H9 (cell line): ENCODE data around the gene ZNF469. TPM values are rescaled to one million over a fixed set of nuclear protein-coding genes. Genes with fewer than 3 reads are reported as not detected.
A peak's percentile ranks its signal among the peaks of the same experiment; 100 is the strongest.

ENCODE experiments used
- DNase-seq: peaks from one replicate; pipeline ENCODE4 v3.0.0-alpha.2; 2017
- H2AFZ ChIP-seq: one replicate; pipeline ENCODE4 v1.6.1; 2013; ENCODE audit warnings: mild to moderate bottlenecking, low read length, control low read depth, moderate library complexity
- H2AK5ac ChIP-seq: 2 replicates; pipeline ENCODE4 v1.6.1; 2013; ENCODE audit warnings: low read length, control low read depth, mixed read lengths; ENCODE audit not compliant: insufficient read length
- H2BK120ac ChIP-seq: one replicate; pipeline ENCODE4 v1.6.1; 2013; ENCODE audit warnings: low read depth, mild to moderate bottlenecking, low read length, control low read depth, inconsistent platforms; ENCODE audit not compliant: poor library complexity, severe bottlenecking
- H2BK12ac ChIP-seq: 2 replicates; pipeline ENCODE4 v1.6.1; 2013; ENCODE audit warnings: low read length, control low read depth, mixed read lengths, low read depth; ENCODE audit not compliant: insufficient read length
- H2BK15ac ChIP-seq: 2 replicates; pipeline ENCODE4 v1.6.1; 2013; ENCODE audit warnings: low read depth, low read length, control low read depth
- H2BK20ac ChIP-seq: one replicate; pipeline ENCODE4 v1.6.1; 2013; ENCODE audit warnings: low read depth, mild to moderate bottlenecking, low read length, control low read depth, inconsistent platforms; ENCODE audit not compliant: poor library complexity, severe bottlenecking
- H2BK5ac ChIP-seq: 2 replicates; pipeline ENCODE4 v1.6.1; 2013; ENCODE audit warnings: low read length, control low read depth, mixed read lengths; ENCODE audit not compliant: insufficient read length
- H3K14ac ChIP-seq: 2 replicates; pipeline ENCODE4 v1.6.1; 2013; ENCODE audit warnings: low read length, control low read depth; ENCODE audit not compliant: insufficient read depth
- H3K18ac ChIP-seq: 2 replicates; pipeline ENCODE4 v1.6.1; 2013; ENCODE audit warnings: low read depth, mild to moderate bottlenecking, mixed read lengths, low read length, control low read depth; ENCODE audit not compliant: insufficient read length
- H3K23ac ChIP-seq: 2 replicates; pipeline ENCODE4 v1.6.1; 2013; ENCODE audit warnings: low read length, control low read depth, mixed read lengths, low read depth; ENCODE audit not compliant: insufficient read length
- H3K23me2 ChIP-seq: 2 replicates; pipeline ENCODE4 v1.6.1; 2013; ENCODE audit warnings: low read depth, mild to moderate bottlenecking, mixed read lengths, low read length, control low read depth; ENCODE audit not compliant: insufficient read length, poor library complexity, severe bottlenecking
- H3K27ac ChIP-seq: 2 replicates; pipeline ENCODE4 v1.5.1; 2013; ENCODE audit warnings: low read length, control low read depth, mixed read lengths, low read depth; ENCODE audit not compliant: insufficient read length
- H3K27me3 ChIP-seq: 2 replicates; pipeline ENCODE4 v1.6.1; 2013; ENCODE audit warnings: low read length, control low read depth, inconsistent platforms; ENCODE audit not compliant: insufficient read depth
- H3K4ac ChIP-seq: 2 replicates; pipeline ENCODE4 v1.6.1; 2013; ENCODE audit warnings: low read depth, mild to moderate bottlenecking, control low read depth, inconsistent platforms, low read length, moderate library complexity
- H3K4me1 ChIP-seq: 2 replicates; pipeline ENCODE4 v1.6.1; 2013; ENCODE audit warnings: low read length, control low read depth, inconsistent platforms; ENCODE audit not compliant: insufficient read depth
- H3K4me2 ChIP-seq: 2 replicates; pipeline ENCODE4 v1.6.1; 2013; ENCODE audit warnings: low read length, control low read depth, mixed read lengths; ENCODE audit not compliant: insufficient read length, insufficient read depth
- H3K56ac ChIP-seq: 2 replicates; pipeline ENCODE4 v1.6.1; 2013; ENCODE audit warnings: low read depth, mild to moderate bottlenecking, mixed read lengths, low read length, control low read depth; ENCODE audit not compliant: insufficient read length
- H3K79me1 ChIP-seq: 2 replicates; pipeline ENCODE4 v1.6.1; 2013; ENCODE audit warnings: low read depth, mild to moderate bottlenecking, moderate library complexity, low read length, control low read depth, inconsistent platforms; ENCODE audit not compliant: insufficient read depth, poor library complexity, severe bottlenecking
- H3K79me2 ChIP-seq: 2 replicates; pipeline ENCODE4 v1.6.1; 2013; ENCODE audit warnings: low read length, control low read depth, inconsistent platforms; ENCODE audit not compliant: insufficient read depth
- H3K9ac ChIP-seq: 2 replicates; pipeline ENCODE4 v1.6.1; 2013; ENCODE audit warnings: low read length, control low read depth, mixed read lengths; ENCODE audit not compliant: insufficient read length; ENCODE audit errors: extremely low read depth
- H3K9me3 ChIP-seq: one replicate; pipeline ENCODE4 v1.6.1; 2013; ENCODE audit warnings: low read depth, low read length, inconsistent platforms; ENCODE audit not compliant: control insufficient read depth
- H3T11ph ChIP-seq: one replicate; pipeline ENCODE4 v1.6.1; 2013; ENCODE audit warnings: mild to moderate bottlenecking, low read length, control low read depth, inconsistent platforms
- H4K20me1 ChIP-seq: one replicate; pipeline ENCODE4 v1.6.1; 2013; ENCODE audit not compliant: control insufficient read depth, insufficient read length, insufficient read depth
- H4K5ac ChIP-seq: 2 replicates; pipeline ENCODE4 v1.6.1; 2013; ENCODE audit warnings: low read depth, mild to moderate bottlenecking, mixed read lengths, low read length, control low read depth; ENCODE audit not compliant: insufficient read length
- H4K8ac ChIP-seq: replicated peaks from 2 replicates; pipeline ENCODE4 v1.6.1; 2013; ENCODE audit warnings: low read length, control low read depth, mixed read lengths, low read depth; ENCODE audit not compliant: insufficient read length
- H4K91ac ChIP-seq: 2 replicates; pipeline ENCODE4 v1.6.1; 2013; ENCODE audit warnings: low read depth, mild to moderate bottlenecking, moderate library complexity, mixed read lengths, low read length, control low read depth; ENCODE audit not compliant: insufficient read length
- H3K27ac Mint-ChIP-seq, 3 experiments: 2 replicates in 2 of 3; 3 replicates in 1 of 3; pipeline ENCODE4 v1.8.0; 2020 to 2021; ENCODE audit warnings: mixed read lengths in 3 of 3, mild to moderate bottlenecking in 1 of 3, moderate library complexity in 1 of 3
- H3K27me3 Mint-ChIP-seq: 2 replicates; pipeline ENCODE4 v1.8.0; 2021; ENCODE audit warnings: low read depth, mild to moderate bottlenecking, moderate library complexity, mixed read lengths
- H3K36me3 Mint-ChIP-seq, 3 experiments: 2 replicates in 2 of 3; 3 replicates in 1 of 3; pipeline ENCODE4 v1.8.0; 2020 to 2021; ENCODE audit warnings: low read depth in 3 of 3, mixed read lengths in 3 of 3; ENCODE audit not compliant: insufficient read depth in 1 of 3
- H3K4me1 Mint-ChIP-seq, 2 experiments: 2 replicates each; pipeline ENCODE4 v1.8.0; 2020; ENCODE audit warnings: mixed read lengths in 2 of 2
- H3K4me3 Mint-ChIP-seq, 2 experiments: 2 replicates in 1 of 2; 3 replicates in 1 of 2; pipeline ENCODE4 v1.8.0; 2020 to 2021; ENCODE audit warnings: mild to moderate bottlenecking in 2 of 2, mixed read lengths in 2 of 2, moderate library complexity in 1 of 2
- H3K9me3 Mint-ChIP-seq, 2 experiments: 2 replicates in 1 of 2; 3 replicates in 1 of 2; pipeline ENCODE4 v1.8.0; 2020; ENCODE audit warnings: mild to moderate bottlenecking in 2 of 2, mixed read lengths in 2 of 2, moderate library complexity in 1 of 2
- WGBS: extraction: QIAGEN DNeasy Blood & Tissue Kit; methylation state at CpG from one replicate; pipeline ENCODE4 v1.1.7; 2013; ENCODE audit warnings: missing lambda C conversion rate, low lambda C conversion rate, mixed read lengths; ENCODE audit not compliant: insufficient read length; ENCODE audit errors: extremely low coverage; 5-methylcytosine and 5-hydroxymethylcytosine counted together
- total RNA-seq: library from RNA; stranded (reverse); gene quantifications from 2 replicates; pipeline ENCODE4 v1.2.1, GENCODE V29; 2021
- TF ChIP-seq, protein P1 (sequence below): fragments of 200-600 bp; sonication (generic); conservative IDR thresholded peaks from 3 replicates; pipeline ENCODE4 v1.8.0; 2021; ENCODE audit warnings: antibody characterized with exemption, mild to moderate bottlenecking

ZNF469 gene
- total RNA-seq, 1 experiment from 2014 or later, result 4.4 TPM

DNA sequence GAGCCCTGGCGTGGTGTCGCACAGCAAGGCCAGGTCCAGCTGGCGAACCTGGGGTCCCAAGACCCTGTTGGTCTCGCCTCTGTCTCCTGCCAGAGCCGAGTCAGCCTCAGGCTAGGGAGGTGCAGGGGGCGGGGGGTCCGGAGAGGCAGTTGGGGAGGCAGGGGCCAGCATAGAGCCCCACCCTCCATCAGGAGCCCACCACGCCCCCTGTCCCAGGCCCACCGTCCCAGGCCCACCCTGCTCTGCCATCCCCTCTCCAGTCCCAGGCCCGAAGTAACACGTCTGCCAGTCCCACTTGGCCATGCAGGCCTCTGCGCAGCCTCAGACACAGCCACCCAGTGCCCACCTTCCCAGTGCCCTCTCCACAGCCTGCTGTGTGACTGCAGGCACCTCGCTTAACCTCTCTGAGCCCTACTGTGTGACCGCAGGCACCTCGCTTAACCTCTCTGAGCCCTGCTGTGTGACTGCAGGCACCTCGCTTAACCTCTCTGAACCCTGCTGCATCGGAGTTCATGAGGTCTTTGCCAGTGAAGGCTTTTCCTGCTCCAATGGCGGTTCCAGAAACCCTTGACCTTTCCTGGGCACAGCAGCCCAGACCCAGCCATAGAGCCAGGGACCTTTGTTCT lies 29.3 kb downstream of the ZNF469 start:
- Histone ChIP-seq H4K8ac (no peak overlapping the region), H4K5ac (no peak overlapping the region), H3K14ac (no peak overlapping the region; the same call in 1 of the 2 replicates), H2BK20ac (no peak overlapping the region), H4K20me1 (no peaks in the 10 kb centered on the region), H2AK5ac (no peak overlapping the region), H3K4ac (no peak overlapping the region), H3K4me2 (no peak overlapping the region), H3K9ac (no peak overlapping the region), H3K23ac (no peak overlapping the region), H2BK15ac (no peak overlapping the region), H3K79me2 (no peaks in the 10 kb centered on the region), H3K27me3 (no peaks in the 10 kb centered on the region), H2BK5ac (no peak overlapping the region), H3K18ac (no peak overlapping the region), H2BK120ac (no peak overlapping the region), H3K27ac (no peak overlapping the region), H3K56ac (no peak overlapping the region), H3K9me3 (no peaks in the 10 kb centered on the region), H3K23me2 (no peaks in the 10 kb centered on the region), H2AFZ (no peak overlapping the region), H2BK12ac (no peak overlapping the region), H3K4me1 (no peaks in the 10 kb centered on the region), H3T11ph (no peak overlapping the region), H3K79me1 (no peaks in the 10 kb centered on the region), H4K91ac (no peak overlapping the region)
- 0 out of 7 replicates have a peak overlapping the region, but pooled peaks of 1 of the 3 experiments have one; percentile 65 for H3K27ac Mint-ChIP-seq
- WGBS, result no CpG with 5 or more reads among the region's 18 CpGs
- TF ChIP-seq, protein P1, sequence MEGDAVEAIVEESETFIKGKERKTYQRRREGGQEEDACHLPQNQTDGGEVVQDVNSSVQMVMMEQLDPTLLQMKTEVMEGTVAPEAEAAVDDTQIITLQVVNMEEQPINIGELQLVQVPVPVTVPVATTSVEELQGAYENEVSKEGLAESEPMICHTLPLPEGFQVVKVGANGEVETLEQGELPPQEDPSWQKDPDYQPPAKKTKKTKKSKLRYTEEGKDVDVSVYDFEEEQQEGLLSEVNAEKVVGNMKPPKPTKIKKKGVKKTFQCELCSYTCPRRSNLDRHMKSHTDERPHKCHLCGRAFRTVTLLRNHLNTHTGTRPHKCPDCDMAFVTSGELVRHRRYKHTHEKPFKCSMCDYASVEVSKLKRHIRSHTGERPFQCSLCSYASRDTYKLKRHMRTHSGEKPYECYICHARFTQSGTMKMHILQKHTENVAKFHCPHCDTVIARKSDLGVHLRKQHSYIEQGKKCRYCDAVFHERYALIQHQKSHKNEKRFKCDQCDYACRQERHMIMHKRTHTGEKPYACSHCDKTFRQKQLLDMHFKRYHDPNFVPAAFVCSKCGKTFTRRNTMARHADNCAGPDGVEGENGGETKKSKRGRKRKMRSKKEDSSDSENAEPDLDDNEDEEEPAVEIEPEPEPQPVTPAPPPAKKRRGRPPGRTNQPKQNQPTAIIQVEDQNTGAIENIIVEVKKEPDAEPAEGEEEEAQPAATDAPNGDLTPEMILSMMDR, result no peak
- no peak overlapping the region for H3K4me3 Mint-ChIP-seq
- H3K27me3 Mint-ChIP-seq, result no peaks in the 10 kb centered on the region
- H3K9me3 Mint-ChIP-seq, result no peaks in the 10 kb centered on the region
- no peaks in the 10 kb centered on the region; a peak in 1 of 7 replicates for H3K36me3 Mint-ChIP-seq
- H3K4me1 Mint-ChIP-seq, result peaks cover 0 to 3% of the 10 kb centered on the region in 2 experiments; a peak in 1 of 4 replicates
- no peak for DNase-seq
